Purkinje cell (primary cell): ENCODE results near the gene WDR31. TPM values are rescaled to one million over a fixed set of nuclear protein-coding genes. Genes with fewer than 3 reads are reported as not detected.

ENCODE experiments used
- polyA plus RNA-seq: library from polyadenylated mRNA; unstranded; fragments of >200 nt; fragmentation: Nextera tagmentation; gene quantifications from 2 replicates; pipeline ENCODE4 v1.2.1, GENCODE V29; 2014

Gene WDR31
- 0.24 and 2.8 TPM in 2 replicates for polyA plus RNA-seq

GRCh38 chr9:113340011-113340699 is at the start of gene WDR31:
Gene WDR31 (minus strand): TSS chr9:113340275. CDS start chr9:113332022, 8,253 bp downstream.

GRCh38 chr9:113376634-113377567 is 36.8 kb upstream of the WDR31 start, which contains the start of gene HDHD3:
Gene HDHD3 (minus strand): TSS chr9:113376986. CDS start chr9:113374354, 2,632 bp downstream.

GRCh38 chr9:113349445-113350094 is 9.5 kb upstream of the WDR31 start, which contains the start of gene BSPRY:
Gene BSPRY (plus strand): TSS chr9:113349541. CDS start chr9:113349580, 39 bp downstream.

GRCh38 chr9:113302792-113303418 is 37.2 kb downstream of the WDR31 start, which contains the start of gene RNF183:
Gene RNF183 (minus strand): TSS chr9:113303376. CDS start chr9:113298184, 5,192 bp downstream.

GRCh38 chr9:113275157-113276131 is 64.6 kb downstream of the WDR31 start, which contains the start of the genes CDC26 and PRPF4:
Gene CDC26 (minus strand): TSS chr9:113275572. CDS start chr9:113272507, 3,065 bp downstream.
Gene PRPF4 (plus strand): TSS chr9:113275658. CDS start chr9:113275744, 86 bp downstream.

Other genes with a start within 250 kb of the WDR31 start
- gene SLC31A2, start 189.3 kb downstream of the WDR31 start, polyA plus RNA-seq: 12.9 and 20.0 TPM in 2 replicates
- 23.9 and 28.0 TPM in 2 replicates for gene FKBP15, start 119.0 kb downstream of the WDR31 start, polyA plus RNA-seq
- gene SLC31A1, start 118.7 kb downstream of the WDR31 start, polyA plus RNA-seq: 2.3 and 8.2 TPM in 2 replicates
- 92.2 and 96.9 TPM in 2 replicates for gene CDC26, start 64.7 kb downstream of the WDR31 start, polyA plus RNA-seq
- gene PRPF4, start 64.6 kb downstream of the WDR31 start, polyA plus RNA-seq: 7.6 and 8.3 TPM in 2 replicates
- gene RNF183, start 36.9 kb downstream of the WDR31 start, polyA plus RNA-seq: not detected in 2 replicates
- gene BSPRY, start 9.3 kb upstream of the WDR31 start, polyA plus RNA-seq: 48.0 and 54.2 TPM in 2 replicates
- gene HDHD3, start 36.7 kb upstream of the WDR31 start, polyA plus RNA-seq: 2.5 and 8.8 TPM in 2 replicates
- gene ALAD, start 61.0 kb upstream of the WDR31 start, polyA plus RNA-seq: 9.0 and 10.7 TPM in 2 replicates
- gene POLE3, start 70.4 kb upstream of the WDR31 start, polyA plus RNA-seq: 13.8 and 21.4 TPM in 2 replicates
- not detected in 2 replicates for gene C9orf43, start 70.5 kb upstream of the WDR31 start, polyA plus RNA-seq
- 0.83 TPM in 1 of 2 replicates, not detected in the other for gene RGS3, start 123.5 kb upstream of the WDR31 start, polyA plus RNA-seq